BLaER1 (cell line): ENCODE results near the gene TOMM40.

Source experiments
- H3K27ac ChIP-seq: shearing (Covaris generic); formaldehyde crosslinking; 2 replicates; pipeline ENCODE4 v1.8.1; 2022
- H3K27me3 ChIP-seq: shearing (Covaris generic); formaldehyde crosslinking; 2 replicates; pipeline ENCODE4 v1.8.1; 2022
- H3K36me3 ChIP-seq: shearing (Covaris generic); formaldehyde crosslinking; 2 replicates; pipeline ENCODE4 v1.8.1; 2022
- H3K4me1 ChIP-seq: shearing (Covaris generic); formaldehyde crosslinking; 2 replicates; pipeline ENCODE4 v1.8.1; 2022
- H3K4me2 ChIP-seq: shearing (Covaris generic); formaldehyde crosslinking; 2 replicates; pipeline ENCODE4 v1.8.1; 2022
- H3K4me3 ChIP-seq: shearing (Covaris generic); formaldehyde crosslinking; 2 replicates; pipeline ENCODE4 v1.8.1; 2022
- H3K9ac ChIP-seq: shearing (Covaris generic); formaldehyde crosslinking; 2 replicates; pipeline ENCODE4 v1.8.1; 2022
- H3K9me3 ChIP-seq: shearing (Covaris generic); formaldehyde crosslinking; 2 replicates; pipeline ENCODE4 v1.8.1; 2022
- H4K20me1 ChIP-seq: shearing (Covaris generic); formaldehyde crosslinking; 2 replicates; pipeline ENCODE4 v1.8.1; 2022
- Cebpa-rat ChIP-seq: shearing (Covaris generic); IDR thresholded peaks from 2 replicates; pipeline ENCODE4 v1.8.1; 2022

TOMM40 gene

GRCh38 chr19:44869733-44870470, 21.2 kb upstream of the TOMM40 start:
- H3K36me3 ChIP-seq = peaks cover 96% of the 10 kb centered on the region
- H3K27me3 ChIP-seq = no peaks in the 10 kb centered on the region
- peaks cover 36% of the 10 kb centered on the region; the same call in 1 of the 2 replicates for H4K20me1 ChIP-seq
- H3K9me3 ChIP-seq = 0 out of 2 replicates have a peak, but pooled peaks cover 7% of the 10 kb centered on the region
- H3K27ac ChIP-seq = no peak overlapping the region
- no peak overlapping the region for H3K9ac ChIP-seq
- no peak overlapping the region for H3K4me2 ChIP-seq
- H3K4me1 ChIP-seq = peaks cover 15% of the 10 kb centered on the region
- H3K4me3 ChIP-seq = no peak overlapping the region
- TF ChIP-seq Cebpa-rat = no peak

- Histone ChIP-seq H3K9me3 (0 out of 2 replicates have a peak, but pooled peaks cover 7% of the 10 kb centered on the region), H3K9ac (no peak overlapping the region), H3K4me1 (peaks cover 23% of the 10 kb centered on the region), H3K27ac (no peak overlapping the region), H3K4me2 (no peak overlapping the region), H3K4me3 (no peak overlapping the region), H3K27me3 (no peaks in the 10 kb centered on the region), H4K20me1 (0 out of 2 replicates have a peak, but pooled peaks cover 25% of the 10 kb centered on the region), H3K36me3 (peaks cover 96% of the 10 kb centered on the region)
- TF ChIP-seq Cebpa-rat = no peak
These were observed 19.2 kb upstream of the TOMM40 start for GRCh38 chr19:44871809-44872208.

- H3K9me3 ChIP-seq = 0 out of 2 replicates have a peak, but pooled peaks cover 4% of the 10 kb centered on the region
- H3K27ac ChIP-seq = no peak overlapping the region
- H3K4me2 ChIP-seq = peak overlapping the region; percentile 44
- 0 out of 2 replicates have a peak, but pooled peaks cover 29% of the 10 kb centered on the region for H4K20me1 ChIP-seq
- no peak overlapping the region for H3K4me3 ChIP-seq
- TF ChIP-seq Cebpa-rat = no peak
- H3K4me1 ChIP-seq = peaks cover 31% of the 10 kb centered on the region
- H3K9ac ChIP-seq = no peak overlapping the region
- H3K36me3 ChIP-seq = peaks cover 96% of the 10 kb centered on the region
- H3K27me3 ChIP-seq = no peaks in the 10 kb centered on the region
These were observed 18.4 kb upstream of the TOMM40 start for GRCh38 chr19:44872661-44873060.

- Histone ChIP-seq H4K20me1 (0 out of 2 replicates have a peak, but pooled peaks cover 29% of the 10 kb centered on the region), H3K9me3 (no peaks in the 10 kb centered on the region), H3K36me3 (peaks cover 98% of the 10 kb centered on the region), H3K27me3 (no peaks in the 10 kb centered on the region), H3K4me2 (no peak overlapping the region), H3K9ac (no peak overlapping the region), H3K27ac (no peak overlapping the region), H3K4me1 (peaks cover 40% of the 10 kb centered on the region), H3K4me3 (no peak overlapping the region)
- no peak for TF ChIP-seq Cebpa-rat
These were observed 16.7 kb upstream of the TOMM40 start for GRCh38 chr19:44874317-44874716.

GRCh38 chr19:44875666-44876451, 15.2 kb upstream of the TOMM40 start:
- Histone ChIP-seq H3K36me3 (peaks cover 90% of the 10 kb centered on the region), H3K4me1 (peaks cover 45% of the 10 kb centered on the region), H3K27me3 (no peaks in the 10 kb centered on the region), H3K4me2 (no peak overlapping the region), H3K27ac (no peak overlapping the region), H4K20me1 (0 out of 2 replicates have a peak, but pooled peaks cover 20% of the 10 kb centered on the region), H3K4me3 (no peak overlapping the region), H3K9me3 (no peaks in the 10 kb centered on the region), H3K9ac (no peak overlapping the region)
- TF ChIP-seq Cebpa-rat = no peak

GRCh38 chr19:44876930-44877535, 14.0 kb upstream of the TOMM40 start:
- H3K4me2 ChIP-seq = peak overlapping the region; percentile 62
- 0 out of 2 replicates have a peak, but pooled peaks cover 10% of the 10 kb centered on the region for H4K20me1 ChIP-seq
- H3K4me1 ChIP-seq = peaks cover 45% of the 10 kb centered on the region
- no peaks in the 10 kb centered on the region for H3K27me3 ChIP-seq
- peaks cover 83% of the 10 kb centered on the region for H3K36me3 ChIP-seq
- no peak for TF ChIP-seq Cebpa-rat
- no peak overlapping the region for H3K4me3 ChIP-seq
- H3K9ac ChIP-seq = peak overlapping the region; percentile 60
- H3K27ac ChIP-seq = peak overlapping the region; percentile 49
- no peaks in the 10 kb centered on the region for H3K9me3 ChIP-seq

GRCh38 chr19:44878120-44878865, 12.8 kb upstream of the TOMM40 start:
- Histone ChIP-seq H3K27ac (no peak overlapping the region), H3K27me3 (no peaks in the 10 kb centered on the region), H3K4me1 (peaks cover 34% of the 10 kb centered on the region), H4K20me1 (0 out of 2 replicates have a peak, but pooled peaks cover 6% of the 10 kb centered on the region), H3K9ac (no peak overlapping the region), H3K36me3 (peaks cover 84% of the 10 kb centered on the region), H3K4me2 (no peak overlapping the region), H3K4me3 (no peak overlapping the region), H3K9me3 (no peaks in the 10 kb centered on the region)
- TF ChIP-seq Cebpa-rat = no peak

- Histone ChIP-seq H3K4me3 (no peak overlapping the region), H3K4me2 (peak overlapping the region; percentile 54), H3K4me1 (peaks cover 31% of the 10 kb centered on the region), H3K27ac (peak overlapping the region; percentile 46), H3K9ac (peak overlapping the region; percentile 29; the same call in 1 of the 2 replicates), H4K20me1 (0 out of 2 replicates have a peak, but pooled peaks cover 6% of the 10 kb centered on the region), H3K27me3 (no peaks in the 10 kb centered on the region), H3K9me3 (no peaks in the 10 kb centered on the region), H3K36me3 (peaks cover 80% of the 10 kb centered on the region)
- TF ChIP-seq Cebpa-rat = no peak
These were observed 11.6 kb upstream of the TOMM40 start for GRCh38 chr19:44879309-44880065.
